Frontal cortex (tissue), 4 donors: ENCODE results near the gene ACR. TPM values are rescaled to one million over a fixed set of nuclear protein-coding genes. Genes with fewer than 3 reads are reported as not detected.
"Not testable (repeated sequence)": the region's sequence is repeated elsewhere in the genome, so short reads cannot be mapped to it uniquely, and the experiment has no call there.

ENCODE experiments used
- DNase-seq, 2 donors: peaks; one replicate each; pipeline ENCODE4 v3.0.0; 2012; ENCODE audit warnings: low spot score in 2 of 2
- FAIRE-seq: peaks from 2 replicates; lab custom pipeline; 2012; peaks lifted over from hg19 to GRCh38; lab: Jason Lieb, UNC
- small RNA-seq: library from RNA; depleted of rRNA; stranded (forward); fragments of <200 nt; gene quantifications from one replicate; pipeline ENCODE3, GENCODE V24; 2014
- total RNA-seq: library from RNA; depleted of rRNA; stranded (reverse); fragments of >200 nt; gene quantifications from one replicate; pipeline ENCODE4 v1.2.3, GENCODE V29; 2014
- donor health status: control.
- donor health status: control.
- donor health status: control.

ACR gene
- total RNA-seq, 1 donor from 2014 or later, result not detected

GRCh38 chr22:50756406-50756805, 18.4 kb downstream of the ACR start:
- not testable (repeated sequence) for DNase-seq, FAIRE-seq

GRCh38 chr22:50756949-50757491, 19.0 kb downstream of the ACR start:
- not testable (repeated sequence) for FAIRE-seq, DNase-seq

GRCh38 chr22:50759597-50760341, 21.8 kb downstream of the ACR start:
- FAIRE-seq, DNase-seq: not testable (repeated sequence)

GRCh38 chr22:50761829-50762228, 23.8 kb downstream of the ACR start:
- not testable (repeated sequence) for FAIRE-seq, DNase-seq

- DNase-seq, FAIRE-seq: not testable (repeated sequence)
Measured at GRCh38 chr22:50764288-50764687, 26.3 kb downstream of the ACR start.

GRCh38 chr22:50775132-50775531, 37.1 kb downstream of the ACR start:
- DNase-seq, result peak in 1 of 2 donors; percentile 28
- FAIRE-seq, result not testable (repeated sequence)

- not testable (repeated sequence) for FAIRE-seq, DNase-seq
Measured at GRCh38 chr22:50777631-50778030, 39.6 kb downstream of the ACR start.

GRCh38 chr22:50780244-50780643, 42.2 kb downstream of the ACR start:
- DNase-seq, FAIRE-seq: not testable (repeated sequence)

- not testable (repeated sequence) for DNase-seq, FAIRE-seq
Measured at GRCh38 chr22:50782253-50782652, 44.2 kb downstream of the ACR start.

- DNase-seq, result peak; percentile 86 to 87
- FAIRE-seq, result not testable (repeated sequence)
Measured at GRCh38 chr22:50783033-50783879, 45.3 kb downstream of the ACR start, which contains the start of gene RABL2B. Gene RABL2B (minus strand): TSS chr22:50783636. CDS start chr22:50782294, 1,342 bp downstream.

GRCh38 chr22:50783880-50784276, 45.9 kb downstream of the ACR start:
- FAIRE-seq, result not testable (repeated sequence)

GRCh38 chr22:50785289-50785688, 47.3 kb downstream of the ACR start:
- not testable (repeated sequence) for DNase-seq, FAIRE-seq

More at GRCh38 chr22:50783880-50784276, 45.9 kb downstream of the ACR start:
- DNase-seq, result not testable (repeated sequence)

GRCh38 chr22:50786936-50787335, 48.9 kb downstream of the ACR start:
- FAIRE-seq, DNase-seq: not testable (repeated sequence)

Small RNA genes within 50 kb of the gene (small RNA-seq; reads per million reads assigned to genes)
- gene RNU6-409P, result not detected

Other genes with a start within 250 kb of the ACR start
- gene LMF2, start 230.5 kb upstream of the ACR start, total RNA-seq, result 11.8 TPM
- gene NCAPH2, start 230.0 kb upstream of the ACR start, total RNA-seq, result 42.4 TPM
- gene SCO2, start 212.6 kb upstream of the ACR start, total RNA-seq, result 0.82 TPM
- gene TYMP, start 208.2 kb upstream of the ACR start, total RNA-seq, result 1.6 TPM
- not detected for gene KLHDC7B, start 192.3 kb upstream of the ACR start, total RNA-seq
- gene SYCE3, start 175.3 kb upstream of the ACR start, total RNA-seq, result not detected
- gene CPT1B, start 159.8 kb upstream of the ACR start, total RNA-seq, result 5.7 TPM
- gene CHKB, start 155.4 kb upstream of the ACR start, total RNA-seq, result 28.1 TPM
- gene MAPK8IP2, start 137.4 kb upstream of the ACR start, total RNA-seq, result 60.3 TPM
- gene ARSA, start 110.1 kb upstream of the ACR start, total RNA-seq, result 4.5 TPM
- 4.1 TPM for gene SHANK3, start 65.4 kb upstream of the ACR start, total RNA-seq
- gene RABL2B, start 45.4 kb downstream of the ACR start, total RNA-seq, result 14.7 TPM